T-helper 2 cell treated with Interferon-gamma antibody and Interleukin-4, amounts not matched to agents 5 μg/mL and 100 μg/mL, for 36 hours (primary cell): ENCODE measurements around the gene ARMC2.
"Not testable (repeated sequence)": the region's sequence is repeated elsewhere in the genome, so short reads cannot be mapped to it uniquely, and the experiment has no call there.

Source experiments
- DNase-seq: peaks from one replicate; pipeline ENCODE4 v3.0.0; 2021; ENCODE audit warnings: low spot score
- H3K27ac Mint-ChIP-seq: one replicate; pipeline ENCODE4 v1.8.0; 2021; ENCODE audit warnings: mild to moderate bottlenecking, mixed read lengths
- H3K27me3 Mint-ChIP-seq: one replicate; pipeline ENCODE4 v1.8.0; 2021; ENCODE audit warnings: low read depth, mixed read lengths
- H3K36me3 Mint-ChIP-seq: one replicate; pipeline ENCODE4 v1.8.0; 2021; ENCODE audit warnings: low read depth, mixed read lengths
- H3K4me1 Mint-ChIP-seq: one replicate; pipeline ENCODE4 v1.8.0; 2021; ENCODE audit warnings: low read depth, mixed read lengths
- H3K4me3 Mint-ChIP-seq: one replicate; pipeline ENCODE4 v1.8.0; 2022; ENCODE audit warnings: mild to moderate bottlenecking, moderate library complexity, mixed read lengths
- H3K9me3 Mint-ChIP-seq: one replicate; pipeline ENCODE4 v1.8.0; 2021; ENCODE audit warnings: mixed read lengths

Gene ARMC2

GRCh38 chr6:108890898-108891297 is 42.7 kb downstream of the ARMC2 start:
- peaks cover 21% of the 10 kb centered on the region for H3K27me3 Mint-ChIP-seq
- DNase-seq, H3K4me3 Mint-ChIP-seq, H3K9me3 Mint-ChIP-seq, H3K27ac Mint-ChIP-seq, H3K36me3 Mint-ChIP-seq: not testable (repeated sequence)
- peaks cover 14% of the 10 kb centered on the region for H3K4me1 Mint-ChIP-seq

- no peak for DNase-seq
- H3K9me3 Mint-ChIP-seq, result no peaks in the 10 kb centered on the region
- H3K4me1 Mint-ChIP-seq, result peaks cover 26% of the 10 kb centered on the region
- peaks cover 14% of the 10 kb centered on the region for H3K27me3 Mint-ChIP-seq
- no peaks in the 10 kb centered on the region for H3K36me3 Mint-ChIP-seq
- H3K27ac Mint-ChIP-seq, result peak overlapping the region; percentile 79
- peak overlapping the region; percentile 49 for H3K4me3 Mint-ChIP-seq
These were observed 47.3 kb downstream of the ARMC2 start for GRCh38 chr6:108895571-108895970.

GRCh38 chr6:108896111-108896661 is 48.0 kb downstream of the ARMC2 start:
- H3K9me3 Mint-ChIP-seq, result peaks cover 3% of the 10 kb centered on the region
- peaks cover 2% of the 10 kb centered on the region for H3K36me3 Mint-ChIP-seq
- H3K4me3 Mint-ChIP-seq, result peak overlapping the region; percentile 75
- no peak for DNase-seq
- peaks cover 29% of the 10 kb centered on the region for H3K4me1 Mint-ChIP-seq
- H3K27ac Mint-ChIP-seq, result peak overlapping the region; percentile 89
- peaks cover 9% of the 10 kb centered on the region for H3K27me3 Mint-ChIP-seq

GRCh38 chr6:108897371-108897770 is 49.1 kb downstream of the ARMC2 start:
- Mint-ChIP-seq H3K4me1 (peaks cover 36% of the 10 kb centered on the region), H3K4me3 (no peak overlapping the region), H3K9me3 (peaks cover 3% of the 10 kb centered on the region), H3K36me3 (peaks cover 2% of the 10 kb centered on the region), H3K27me3 (peaks cover 4% of the 10 kb centered on the region), H3K27ac (no peak overlapping the region)
- no peak for DNase-seq

- peaks cover 20% of the 10 kb centered on the region for H3K27me3 Mint-ChIP-seq
- peaks cover 7% of the 10 kb centered on the region for H3K36me3 Mint-ChIP-seq
- DNase-seq, result no peak
- peaks cover 3% of the 10 kb centered on the region for H3K9me3 Mint-ChIP-seq
- peaks cover 29% of the 10 kb centered on the region for H3K4me1 Mint-ChIP-seq
- peak overlapping the region; percentile 41 for H3K4me3 Mint-ChIP-seq
- H3K27ac Mint-ChIP-seq, result peak overlapping the region; percentile 75
These were observed 54.2 kb downstream of the ARMC2 start for GRCh38 chr6:108902382-108902792.

- Mint-ChIP-seq H3K36me3 (peaks cover 7% of the 10 kb centered on the region), H3K27ac (no peak overlapping the region), H3K4me1 (peaks cover 24% of the 10 kb centered on the region), H3K9me3 (peaks cover 3% of the 10 kb centered on the region), H3K4me3 (no peak overlapping the region), H3K27me3 (peaks cover 23% of the 10 kb centered on the region)
- DNase-seq, result no peak
These were observed 55.6 kb downstream of the ARMC2 start for GRCh38 chr6:108903796-108904195.

GRCh38 chr6:108904741-108905140 is 56.5 kb downstream of the ARMC2 start:
- H3K9me3 Mint-ChIP-seq, result peaks cover 3% of the 10 kb centered on the region
- H3K36me3 Mint-ChIP-seq, result peaks cover 7% of the 10 kb centered on the region
- no peak for DNase-seq
- H3K4me1 Mint-ChIP-seq, result peaks cover 24% of the 10 kb centered on the region
- H3K27ac Mint-ChIP-seq, result no peak overlapping the region
- H3K4me3 Mint-ChIP-seq, result no peak overlapping the region
- peaks cover 23% of the 10 kb centered on the region for H3K27me3 Mint-ChIP-seq

- peaks cover 51% of the 10 kb centered on the region for H3K27me3 Mint-ChIP-seq
These were observed 66.2 kb downstream of the ARMC2 start for GRCh38 chr6:108914235-108915022.

GRCh38 chr6:108915258-108915657 is 67.0 kb downstream of the ARMC2 start:
- Mint-ChIP-seq H3K27ac (no peak overlapping the region), H3K4me1 (peaks cover 9% of the 10 kb centered on the region), H3K9me3 (no peaks in the 10 kb centered on the region), H3K4me3 (no peak overlapping the region), H3K36me3 (no peaks in the 10 kb centered on the region), H3K27me3 (peaks cover 53% of the 10 kb centered on the region)
- DNase-seq, result no peak

More at GRCh38 chr6:108914235-108915022, 66.2 kb downstream of the ARMC2 start:
- H3K9me3 Mint-ChIP-seq, result no peaks in the 10 kb centered on the region
- H3K4me1 Mint-ChIP-seq, result peaks cover 9% of the 10 kb centered on the region
- no peak for DNase-seq
- H3K27ac Mint-ChIP-seq, result no peak overlapping the region
- H3K36me3 Mint-ChIP-seq, result no peaks in the 10 kb centered on the region
- H3K4me3 Mint-ChIP-seq, result no peak overlapping the region

GRCh38 chr6:108916026-108916686 is 67.9 kb downstream of the ARMC2 start:
- Mint-ChIP-seq H3K4me3 (no peak overlapping the region), H3K27ac (no peak overlapping the region), H3K4me1 (peaks cover 17% of the 10 kb centered on the region), H3K9me3 (no peaks in the 10 kb centered on the region), H3K27me3 (peaks cover 54% of the 10 kb centered on the region), H3K36me3 (no peaks in the 10 kb centered on the region)
- no peak for DNase-seq

GRCh38 chr6:108920751-108921150 is 72.5 kb downstream of the ARMC2 start:
- Mint-ChIP-seq H3K4me1 (peaks cover 34% of the 10 kb centered on the region), H3K9me3 (peaks cover 6% of the 10 kb centered on the region), H3K27ac (no peak overlapping the region), H3K4me3 (no peak overlapping the region), H3K27me3 (peaks cover 63% of the 10 kb centered on the region), H3K36me3 (peaks cover 7% of the 10 kb centered on the region)
- no peak for DNase-seq

- DNase-seq, result peak; percentile 54
- H3K27ac Mint-ChIP-seq, result peak overlapping the region; percentile 39
- peaks cover 6% of the 10 kb centered on the region for H3K9me3 Mint-ChIP-seq
- H3K36me3 Mint-ChIP-seq, result peaks cover 7% of the 10 kb centered on the region
- H3K27me3 Mint-ChIP-seq, result peaks cover 66% of the 10 kb centered on the region
- peak overlapping the region; percentile 4 for H3K4me3 Mint-ChIP-seq
- H3K4me1 Mint-ChIP-seq, result peaks cover 32% of the 10 kb centered on the region
These were observed 73.5 kb downstream of the ARMC2 start for GRCh38 chr6:108921547-108922361.

- no peak for DNase-seq
- H3K27ac Mint-ChIP-seq, result no peak overlapping the region
- H3K27me3 Mint-ChIP-seq, result peaks cover 62% of the 10 kb centered on the region
- H3K4me3 Mint-ChIP-seq, result no peak overlapping the region
- peaks cover 7% of the 10 kb centered on the region for H3K36me3 Mint-ChIP-seq
- peaks cover 6% of the 10 kb centered on the region for H3K9me3 Mint-ChIP-seq
- peaks cover 32% of the 10 kb centered on the region for H3K4me1 Mint-ChIP-seq
These were observed 74.3 kb downstream of the ARMC2 start for GRCh38 chr6:108922499-108922898.
